ENCODE results near the gene PDPK1. TPM values are rescaled to one million over a fixed set of nuclear protein-coding genes. Genes with fewer than 3 reads are reported as not detected.
"Not testable (repeated sequence)": the region's sequence is repeated elsewhere in the genome, so short reads cannot be mapped to it uniquely, and the experiment has no call there.

The PDPK1 gene
- polyA plus RNA-seq, 1 donor, result 30.2 TPM

DNA sequence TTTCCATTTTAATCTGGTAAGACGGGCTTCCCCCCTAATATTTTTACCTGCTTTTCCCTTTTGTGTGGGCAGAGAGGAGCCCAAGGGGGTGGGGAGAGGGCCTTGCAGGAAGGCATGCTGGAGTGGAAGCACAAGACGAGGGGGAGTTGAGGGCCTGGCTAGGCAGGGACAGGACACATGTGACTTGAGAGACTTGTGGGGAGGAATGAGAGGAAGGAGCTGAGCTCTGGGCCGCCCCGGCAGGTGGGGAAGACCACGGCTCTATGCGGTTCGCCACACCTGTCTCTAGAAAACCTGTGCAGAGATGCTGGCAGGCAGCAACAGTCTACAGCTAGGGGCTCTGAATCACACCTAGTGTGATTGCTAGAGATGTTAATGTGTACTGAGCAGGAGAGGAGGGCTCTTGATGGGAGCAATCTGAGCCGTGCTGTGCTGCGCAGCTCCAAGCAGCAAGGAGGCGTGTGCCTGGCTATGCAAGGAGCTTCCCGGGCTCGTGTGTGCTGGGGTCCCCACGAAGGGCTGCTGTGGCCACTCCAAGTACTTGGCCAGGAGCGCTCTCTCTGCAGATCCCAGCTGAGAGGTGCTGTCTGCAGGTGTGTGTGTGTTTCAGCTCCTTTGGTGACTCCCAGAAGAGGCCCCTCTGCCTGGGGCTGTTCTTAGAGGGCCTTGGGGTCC, 50.2 kb downstream of the PDPK1 start:
- DNase-seq (ENCODE audit: low read depth), result no peak

- DNase-seq (ENCODE audit: low read depth), result no peak
Measured at GRCh38 chr16:2591476-2592240, 53.8 kb downstream of the PDPK1 start.

DNA sequence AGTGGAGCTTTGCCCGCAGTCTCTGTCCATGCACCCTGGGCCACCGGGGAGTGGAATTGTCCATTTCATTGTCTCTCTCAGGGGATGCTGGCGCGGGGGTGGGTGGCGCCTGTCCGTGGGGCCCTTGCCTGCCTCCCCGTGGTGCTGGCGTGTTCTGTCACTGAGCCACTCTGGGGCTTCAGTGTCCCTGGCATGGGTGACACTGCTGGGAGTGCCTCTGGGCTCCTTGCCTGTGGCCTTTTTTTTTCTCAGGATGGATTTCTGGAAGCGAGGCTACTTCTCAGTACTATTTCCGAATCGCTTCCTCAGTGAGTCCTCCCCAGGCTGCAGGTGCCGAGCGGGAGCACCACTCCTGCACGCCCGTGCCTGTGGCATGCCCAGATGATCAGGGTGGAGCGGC, 55.0 kb downstream of the PDPK1 start:
- DNase-seq (ENCODE audit: low read depth), result no peak

- DNase-seq (ENCODE audit: low read depth), result no peak
Measured at GRCh38 chr16:2595393-2596205, 57.8 kb downstream of the PDPK1 start.

GRCh38 chr16:2596747-2597559, 59.1 kb downstream of the PDPK1 start:
- no peak for DNase-seq (ENCODE audit: low read depth)

- no peak for DNase-seq (ENCODE audit: low read depth)
Measured at GRCh38 chr16:2597560-2597902, 59.7 kb downstream of the PDPK1 start.

DNA sequence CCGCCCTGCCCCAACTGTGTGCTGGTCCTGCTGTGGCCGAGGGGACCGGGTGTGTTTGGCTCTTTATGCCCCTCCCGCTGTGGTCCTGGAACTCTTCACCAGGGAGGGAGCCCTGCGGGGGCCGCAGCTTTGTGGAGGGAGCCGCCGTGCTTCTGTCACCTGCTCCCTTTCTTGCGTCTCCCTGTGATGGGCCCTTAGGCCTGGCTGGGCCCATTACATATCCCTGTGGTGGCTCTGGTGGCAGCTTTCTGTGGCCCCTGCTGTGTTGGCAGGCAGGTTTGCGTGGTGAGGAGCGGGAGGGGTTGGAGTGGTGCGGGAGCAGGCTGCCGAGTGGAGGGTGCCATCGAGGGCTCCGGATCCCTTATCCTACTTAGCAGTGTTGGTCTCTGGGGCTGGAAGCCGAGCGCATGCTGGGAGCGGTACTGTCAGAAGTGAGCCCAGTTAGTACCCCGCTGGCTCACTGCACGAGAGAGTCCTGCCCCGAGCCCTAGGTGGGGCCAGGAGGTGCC, 60.4 kb downstream of the PDPK1 start:
- DNase-seq (ENCODE audit: low read depth), result no peak

DNA sequence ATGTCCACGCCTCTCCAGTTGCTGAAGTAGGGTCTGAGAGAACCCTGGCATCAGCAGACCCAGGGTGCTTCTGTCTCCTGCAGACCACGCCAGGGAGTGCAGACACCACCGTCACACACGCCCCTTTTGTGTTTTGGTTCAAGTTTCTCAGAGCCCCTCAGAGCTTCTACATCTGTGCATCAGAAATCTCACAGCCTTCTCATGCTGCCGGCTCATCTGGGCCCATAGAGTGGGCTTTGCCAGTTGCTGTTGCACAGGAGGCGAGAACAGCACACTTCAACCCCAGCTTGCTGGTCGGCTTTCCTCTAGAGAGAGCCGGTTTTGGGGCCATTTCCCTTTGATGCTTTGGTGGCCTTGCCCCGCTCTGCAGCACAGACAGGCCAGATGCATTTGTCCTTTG, 60.9 kb downstream of the PDPK1 start:
- DNase-seq (ENCODE audit: low read depth), result no peak

DNA sequence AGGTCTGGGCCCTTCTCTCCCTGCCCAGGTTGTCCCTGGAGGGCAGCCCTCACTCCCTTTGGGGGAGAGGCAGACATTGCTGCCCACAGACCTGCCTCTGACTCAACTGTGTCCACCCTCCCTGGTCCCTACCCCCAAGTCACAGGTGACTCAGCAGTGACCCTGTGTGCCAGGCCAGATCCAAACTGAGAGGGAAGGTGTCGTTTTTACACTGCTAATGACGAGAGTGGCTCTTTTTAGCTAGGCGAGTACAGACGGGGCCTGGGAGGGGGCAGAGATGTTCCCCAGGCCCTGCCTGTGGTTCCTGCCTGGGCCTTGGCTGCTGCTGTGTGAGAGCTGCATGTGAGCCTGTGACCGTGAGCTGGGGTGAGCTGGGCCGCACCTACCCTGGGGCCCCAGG, 61.3 kb downstream of the PDPK1 start:
- not testable (repeated sequence) for DNase-seq (ENCODE audit: low read depth)

GRCh38 chr16:2599785-2600184, 62.0 kb downstream of the PDPK1 start:
- DNase-seq (ENCODE audit: low read depth), result not testable (repeated sequence)

GRCh38 chr16:2601301-2602025, 63.6 kb downstream of the PDPK1 start:
- not testable (repeated sequence) for DNase-seq (ENCODE audit: low read depth)

DNA sequence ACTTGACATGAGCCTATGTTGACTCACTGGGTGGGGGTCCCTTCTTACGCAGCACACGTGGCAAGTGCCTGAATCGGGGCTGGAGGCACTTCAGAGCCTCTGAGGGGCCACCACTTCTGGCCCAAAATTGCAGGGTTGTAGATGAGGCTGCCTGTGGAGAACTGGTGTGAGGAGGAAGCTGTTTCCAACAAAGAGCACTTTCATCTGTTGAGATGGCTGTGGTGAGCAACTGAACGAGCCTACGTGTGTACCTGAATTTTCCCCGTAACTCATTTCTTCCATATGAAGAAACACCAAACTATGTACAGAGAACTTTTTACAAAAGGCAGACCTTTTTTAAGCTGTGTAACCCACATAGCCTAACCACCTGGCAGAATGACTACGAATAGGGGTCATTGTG, 64.4 kb downstream of the PDPK1 start:
- not testable (repeated sequence) for DNase-seq (ENCODE audit: low read depth)

- DNase-seq (ENCODE audit: low read depth), result peak; percentile 83
Measured at GRCh38 chr16:2603165-2604015, 65.6 kb downstream of the PDPK1 start.

DNA sequence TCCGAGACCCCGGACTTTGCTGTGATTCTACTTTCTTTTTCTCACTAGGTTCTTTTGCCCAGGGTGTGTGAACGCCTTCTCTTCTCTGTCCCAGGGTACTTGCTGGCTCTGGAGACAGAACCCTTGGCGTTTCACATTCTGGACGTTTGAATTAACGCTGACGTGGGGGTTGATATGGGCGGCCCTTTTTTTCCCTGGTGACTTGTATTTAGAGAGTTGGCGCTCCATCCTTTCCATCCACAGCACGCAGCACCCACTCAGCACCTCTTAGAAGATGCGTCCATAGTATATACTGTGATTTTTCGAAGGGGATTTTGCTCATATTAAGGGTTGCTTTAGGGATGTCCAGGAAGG, 66.2 kb downstream of the PDPK1 start:
- not testable (repeated sequence) for DNase-seq (ENCODE audit: low read depth)

GRCh38 chr16:2606820-2607219, 69.0 kb downstream of the PDPK1 start:
- not testable (repeated sequence) for DNase-seq (ENCODE audit: low read depth)

DNA sequence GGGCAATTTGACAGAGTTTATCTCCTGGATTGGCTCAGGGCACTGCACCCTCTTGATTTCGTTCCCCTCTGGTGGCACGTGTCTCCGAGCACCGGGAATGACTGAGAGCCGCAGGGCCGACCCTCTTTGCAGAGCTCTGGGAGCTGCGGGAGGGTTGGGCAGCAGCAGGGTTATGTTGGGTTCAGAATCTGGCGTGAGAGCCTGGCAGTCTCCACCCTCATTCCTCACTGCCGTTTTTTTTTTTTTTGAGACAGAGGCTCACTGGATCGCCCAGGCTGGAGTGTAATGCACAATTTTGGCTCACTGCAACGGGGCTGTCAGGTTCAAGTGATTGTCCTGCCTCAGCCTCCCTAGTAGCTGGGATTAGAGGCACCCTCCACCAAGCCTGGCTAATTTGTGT, 71.5 kb downstream of the PDPK1 start:
- DNase-seq (ENCODE audit: low read depth), result not testable (repeated sequence)

GRCh38 chr16:2609827-2610470, 72.1 kb downstream of the PDPK1 start:
- DNase-seq (ENCODE audit: low read depth), result no peak

GRCh38 chr16:2610781-2611498, 73.1 kb downstream of the PDPK1 start:
- no peak for DNase-seq (ENCODE audit: low read depth)

GRCh38 chr16:2611499-2611862, 73.7 kb downstream of the PDPK1 start:
- no peak for DNase-seq (ENCODE audit: low read depth)
